Loucy (cell line): ENCODE measurements around the gene TRAPPC12.

Source experiments
- H2AFZ ChIP-seq: fragments of 200-600 bp; sonication (generic); 2 replicates; pipeline ENCODE4 v1.6.0; 2016; ENCODE audit warnings: antibody characterized with exemption, mild to moderate bottlenecking, low read length, moderate library complexity
- H3F3A ChIP-seq: fragments of 200-600 bp; 2 replicates; pipeline ENCODE4 v1.6.0; 2016; ENCODE audit warnings: antibody characterized with exemption, low read depth, mild to moderate bottlenecking
- H3K27me3 ChIP-seq: fragments of 200-600 bp; sonication (generic); 2 replicates; pipeline ENCODE4 v1.6.1; 2014; ENCODE audit warnings: low read length, mild to moderate bottlenecking; ENCODE audit not compliant: insufficient read depth, poor library complexity, severe bottlenecking
- H3K36me3 ChIP-seq: fragments of 200-600 bp; sonication (generic); 2 replicates; pipeline ENCODE4 v1.6.1; 2016; ENCODE audit warnings: low read length; ENCODE audit not compliant: insufficient read depth
- H3K4me1 ChIP-seq: fragments of 200-600 bp; sonication (generic); 2 replicates; pipeline ENCODE4 v1.5.1; 2014; ENCODE audit warnings: low read length, mild to moderate bottlenecking; ENCODE audit not compliant: insufficient read depth, poor library complexity, severe bottlenecking
- H3K4me2 ChIP-seq: fragments of 200-600 bp; sonication (generic); 2 replicates; pipeline ENCODE4 v1.6.0; 2014; ENCODE audit warnings: antibody characterized with exemption, low read length, low read depth, mild to moderate bottlenecking; ENCODE audit not compliant: poor library complexity, severe bottlenecking
- H3K4me3 ChIP-seq: fragments of 200-600 bp; sonication (generic); 2 replicates; pipeline ENCODE4 v1.5.1; 2014; ENCODE audit warnings: low read length, mild to moderate bottlenecking, mixed read lengths; ENCODE audit not compliant: poor library complexity, severe bottlenecking
- H3K79me2 ChIP-seq: fragments of 200-600 bp; sonication (generic); 2 replicates; pipeline ENCODE4 v1.6.1; 2014; ENCODE audit warnings: low read length; ENCODE audit not compliant: insufficient read depth
- H3K9ac ChIP-seq: fragments of 200-600 bp; sonication (generic); 2 replicates; pipeline ENCODE4 v1.6.0; 2014; ENCODE audit warnings: mild to moderate bottlenecking, low read depth, low read length, moderate library complexity; ENCODE audit not compliant: poor library complexity, severe bottlenecking
- H3K9me2 ChIP-seq: fragments of 200-600 bp; sonication (generic); replicated peaks from 2 replicates; pipeline ENCODE4 v1.6.1; 2016; ENCODE audit warnings: low read depth, low read length, mixed read lengths
- H3K9me3 ChIP-seq: fragments of 200-600 bp; sonication (generic); 2 replicates; pipeline ENCODE4 v1.6.1; 2014; ENCODE audit warnings: mild to moderate bottlenecking, antibody characterized with exemption, low read length, low read depth; ENCODE audit not compliant: insufficient read depth
- H4K20me1 ChIP-seq: fragments of 200-600 bp; sonication (generic); 2 replicates; pipeline ENCODE4 v1.6.0; 2014; ENCODE audit warnings: antibody characterized with exemption, low read length, mild to moderate bottlenecking; ENCODE audit not compliant: insufficient read depth, poor library complexity, severe bottlenecking
- EZH2phosphoT487 ChIP-seq: fragments of 200-600 bp; IDR thresholded peaks from 2 replicates; pipeline ENCODE4 v1.6.1; 2018; ENCODE audit warnings: antibody characterized with exemption, mild to moderate bottlenecking, moderate library complexity, borderline replicate concordance
- TF ChIP-seq, protein P1 (sequence below): fragments of 200-600 bp; sonication (generic); conservative IDR thresholded peaks from 2 replicates; pipeline ENCODE4 v1.5.1; 2014; ENCODE audit warnings: mild to moderate bottlenecking, antibody characterized with exemption, low read length

Gene TRAPPC12

DNA sequence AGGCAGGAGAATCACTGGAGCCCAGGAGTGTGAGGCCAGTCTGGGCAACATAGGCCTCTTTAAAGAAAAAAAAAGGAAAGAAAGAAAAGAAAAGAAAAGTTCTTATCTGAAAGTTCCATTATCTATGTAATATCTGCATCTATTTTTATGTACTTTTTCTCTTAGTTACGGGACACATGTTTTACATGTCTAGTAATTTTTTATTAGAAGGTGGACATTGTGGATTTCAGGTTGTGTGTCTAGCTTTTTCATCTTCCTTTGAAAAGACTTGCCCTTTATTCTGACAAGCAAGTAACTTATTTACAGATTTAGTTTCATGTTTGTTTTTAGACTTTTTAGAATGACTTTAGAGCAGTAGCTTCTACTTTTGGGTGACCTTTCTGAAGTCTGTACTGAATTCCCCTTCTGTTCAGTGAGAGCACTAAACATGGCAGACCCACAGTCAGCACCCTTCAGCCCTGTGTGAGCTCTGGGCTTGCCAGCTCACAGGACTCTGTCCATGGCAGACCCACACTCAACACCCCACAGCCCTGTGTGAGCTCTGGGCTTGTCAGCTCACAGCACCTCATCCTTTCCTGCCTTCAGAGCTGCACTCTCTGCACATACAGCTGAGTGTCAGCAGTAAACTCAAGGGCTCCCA lies 17.5 kb downstream of the TRAPPC12 start:
- no peak overlapping the region for H3K4me2 ChIP-seq
- no peaks in the 10 kb centered on the region for H3K79me2 ChIP-seq

DNA sequence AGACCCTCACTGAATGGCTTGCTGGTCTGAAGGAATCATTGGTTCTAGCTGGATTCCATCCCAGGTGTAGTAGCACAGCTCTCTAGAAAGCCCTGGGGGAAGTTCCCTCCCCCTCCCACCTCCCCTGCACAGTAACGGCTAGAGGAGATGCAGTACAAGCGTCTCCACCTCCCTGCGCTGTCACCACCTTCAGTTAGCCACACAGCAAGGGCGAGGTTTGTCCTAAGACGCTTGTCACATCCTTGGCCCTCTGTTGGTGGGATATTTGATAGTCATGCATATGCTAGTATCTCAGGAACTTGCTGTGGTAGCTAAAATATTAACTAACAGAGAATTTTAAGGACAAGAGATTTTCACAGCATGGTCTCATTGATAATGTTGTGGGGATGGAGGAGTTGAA lies 19.4 kb downstream of the TRAPPC12 start:
- Histone ChIP-seq H4K20me1 (no peaks in the 10 kb centered on the region), H3K79me2 (no peaks in the 10 kb centered on the region), H3K4me1 (no peaks in the 10 kb centered on the region), H3K9me2 (no peaks in the 10 kb centered on the region), H3K36me3 (peaks cover 25% of the 10 kb centered on the region; the same call in 1 of the 2 replicates), H3K9me3 (peaks cover 16% of the 10 kb centered on the region; the same call in 1 of the 2 replicates), H3K27me3 (no peaks in the 10 kb centered on the region), H3K4me2 (no peak overlapping the region), H2AFZ (no peak overlapping the region), H3K9ac (no peak overlapping the region), H3K4me3 (no peak overlapping the region), H3F3A (no peaks in the 10 kb centered on the region)
- TF ChIP-seq EZH2phosphoT487, result no peak
- TF ChIP-seq, protein P1, sequence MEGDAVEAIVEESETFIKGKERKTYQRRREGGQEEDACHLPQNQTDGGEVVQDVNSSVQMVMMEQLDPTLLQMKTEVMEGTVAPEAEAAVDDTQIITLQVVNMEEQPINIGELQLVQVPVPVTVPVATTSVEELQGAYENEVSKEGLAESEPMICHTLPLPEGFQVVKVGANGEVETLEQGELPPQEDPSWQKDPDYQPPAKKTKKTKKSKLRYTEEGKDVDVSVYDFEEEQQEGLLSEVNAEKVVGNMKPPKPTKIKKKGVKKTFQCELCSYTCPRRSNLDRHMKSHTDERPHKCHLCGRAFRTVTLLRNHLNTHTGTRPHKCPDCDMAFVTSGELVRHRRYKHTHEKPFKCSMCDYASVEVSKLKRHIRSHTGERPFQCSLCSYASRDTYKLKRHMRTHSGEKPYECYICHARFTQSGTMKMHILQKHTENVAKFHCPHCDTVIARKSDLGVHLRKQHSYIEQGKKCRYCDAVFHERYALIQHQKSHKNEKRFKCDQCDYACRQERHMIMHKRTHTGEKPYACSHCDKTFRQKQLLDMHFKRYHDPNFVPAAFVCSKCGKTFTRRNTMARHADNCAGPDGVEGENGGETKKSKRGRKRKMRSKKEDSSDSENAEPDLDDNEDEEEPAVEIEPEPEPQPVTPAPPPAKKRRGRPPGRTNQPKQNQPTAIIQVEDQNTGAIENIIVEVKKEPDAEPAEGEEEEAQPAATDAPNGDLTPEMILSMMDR, result no peak

More for the DNA sequence above, 17.5 kb downstream of the TRAPPC12 start:
- no peaks in the 10 kb centered on the region for H3K4me1 ChIP-seq
- H3K36me3 ChIP-seq, result peaks cover 18% of the 10 kb centered on the region; the same call in 1 of the 2 replicates
- H3K9me3 ChIP-seq, result peaks cover 16% of the 10 kb centered on the region; the same call in 1 of the 2 replicates
- TF ChIP-seq EZH2phosphoT487, result no peak
- TF ChIP-seq, protein P1, result no peak
- no peaks in the 10 kb centered on the region for H3K9me2 ChIP-seq
- H2AFZ ChIP-seq, result no peak overlapping the region
- H4K20me1 ChIP-seq, result no peaks in the 10 kb centered on the region
- no peaks in the 10 kb centered on the region for H3K27me3 ChIP-seq
- no peaks in the 10 kb centered on the region for H3F3A ChIP-seq
- H3K4me3 ChIP-seq, result no peak overlapping the region
- H3K9ac ChIP-seq, result no peak overlapping the region

GRCh38 chr2:3399381-3399780 lies 19.9 kb downstream of the TRAPPC12 start:
- no peaks in the 10 kb centered on the region for H3K9me2 ChIP-seq
- H3F3A ChIP-seq, result no peaks in the 10 kb centered on the region
- H3K4me3 ChIP-seq, result no peak overlapping the region
- H2AFZ ChIP-seq, result no peak overlapping the region
- H3K9me3 ChIP-seq, result peaks cover 16% of the 10 kb centered on the region; the same call in 1 of the 2 replicates
- H3K27me3 ChIP-seq, result no peaks in the 10 kb centered on the region
- no peaks in the 10 kb centered on the region for H4K20me1 ChIP-seq
- TF ChIP-seq, protein P1, result no peak
- no peak for TF ChIP-seq EZH2phosphoT487
- H3K4me2 ChIP-seq, result no peak overlapping the region
- H3K9ac ChIP-seq, result no peak overlapping the region
- no peaks in the 10 kb centered on the region for H3K79me2 ChIP-seq
- no peaks in the 10 kb centered on the region for H3K4me1 ChIP-seq
- peaks cover 29% of the 10 kb centered on the region; the same call in 1 of the 2 replicates for H3K36me3 ChIP-seq
